Measurements from ENCODE around the gene NCAPD2.

NCAPD2 gene

DNA sequence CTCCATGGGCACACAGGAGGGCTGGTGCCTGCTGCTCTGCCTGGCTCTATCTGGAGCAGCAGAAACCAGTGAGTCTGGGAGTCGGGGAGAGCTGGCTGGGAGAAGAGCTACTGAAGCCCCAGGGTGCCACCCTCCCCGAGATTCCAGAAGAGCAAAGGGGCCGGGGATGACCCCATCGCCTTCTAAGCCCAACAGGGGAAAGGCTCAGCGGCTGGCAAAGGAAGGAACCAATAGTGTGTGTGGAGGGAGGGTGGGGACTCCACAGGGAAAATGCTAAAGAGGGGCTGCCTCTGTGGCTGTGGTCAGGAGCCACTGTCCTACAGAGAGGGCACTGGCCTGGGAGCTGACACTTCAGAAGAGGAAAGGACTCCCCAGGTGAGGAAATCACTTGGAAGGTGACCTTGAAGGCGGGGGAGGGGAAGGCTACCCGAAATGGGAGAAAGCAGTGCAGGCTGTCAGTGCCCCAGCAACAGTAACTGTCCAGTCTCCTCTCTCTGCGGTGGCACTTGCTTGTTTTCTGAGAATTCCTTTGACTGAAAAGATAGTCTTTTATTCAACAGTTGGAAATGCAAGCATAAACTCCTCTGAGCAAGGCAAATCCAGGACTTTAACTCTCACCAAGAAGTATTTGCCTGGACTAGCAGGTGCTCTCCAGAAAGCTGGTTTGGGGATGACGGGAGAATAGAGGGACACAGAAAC lies 41.5 kb upstream of the NCAPD2 start:
- Histone ChIP-seq H3K4me2 (ENCODE audit: low read depth, low read length) (peak overlapping the region; percentile 98), H3K9ac (ENCODE audit: low read length) (peak overlapping the region; percentile 95), H3F3A (ENCODE audit: insufficient read depth, low read length) (peaks cover 12% of the 10 kb centered on the region), H2AFZ (ENCODE audit: low read length) (0 out of 2 replicates have a peak overlapping the region, but pooled peaks have one; percentile 5), H3K27ac (ENCODE audit: low read length) (peak overlapping the region; percentile 85), H3K36me3 (replicated peaks; ENCODE audit: insufficient read depth, low read length) (0 out of 2 replicates have a peak, but pooled peaks cover 7% of the 10 kb centered on the region), H3K27me3 (replicated peaks; ENCODE audit: insufficient read depth, low read length) (no peaks in the 10 kb centered on the region), H3K79me2 (ENCODE audit: low read length) (peaks cover 48% of the 10 kb centered on the region), H3K4me3 (ENCODE audit: low read length) (peak overlapping the region; percentile 80), H4K20me1 (ENCODE audit: insufficient read depth, low read length) (no peaks in the 10 kb centered on the region), H3K9me2 (replicated peaks; ENCODE audit: insufficient read depth, low read length) (no peaks in the 10 kb centered on the region), H3K4me1 (ENCODE audit: low read length) (peaks cover 20% of the 10 kb centered on the region), H3K9me3 (replicated peaks; ENCODE audit: insufficient read depth, low read length) (no peaks in the 10 kb centered on the region)
- TF ChIP-seq EZH2 (optimal IDR thresholded peaks at IDR 0.05; ENCODE audit: low read depth, low read length) (no peak), EZH2phosphoT487 (IDR thresholded peaks at IDR 0.05; ENCODE audit: low read length) (no peak)
- TF ChIP-seq, protein P1, sequence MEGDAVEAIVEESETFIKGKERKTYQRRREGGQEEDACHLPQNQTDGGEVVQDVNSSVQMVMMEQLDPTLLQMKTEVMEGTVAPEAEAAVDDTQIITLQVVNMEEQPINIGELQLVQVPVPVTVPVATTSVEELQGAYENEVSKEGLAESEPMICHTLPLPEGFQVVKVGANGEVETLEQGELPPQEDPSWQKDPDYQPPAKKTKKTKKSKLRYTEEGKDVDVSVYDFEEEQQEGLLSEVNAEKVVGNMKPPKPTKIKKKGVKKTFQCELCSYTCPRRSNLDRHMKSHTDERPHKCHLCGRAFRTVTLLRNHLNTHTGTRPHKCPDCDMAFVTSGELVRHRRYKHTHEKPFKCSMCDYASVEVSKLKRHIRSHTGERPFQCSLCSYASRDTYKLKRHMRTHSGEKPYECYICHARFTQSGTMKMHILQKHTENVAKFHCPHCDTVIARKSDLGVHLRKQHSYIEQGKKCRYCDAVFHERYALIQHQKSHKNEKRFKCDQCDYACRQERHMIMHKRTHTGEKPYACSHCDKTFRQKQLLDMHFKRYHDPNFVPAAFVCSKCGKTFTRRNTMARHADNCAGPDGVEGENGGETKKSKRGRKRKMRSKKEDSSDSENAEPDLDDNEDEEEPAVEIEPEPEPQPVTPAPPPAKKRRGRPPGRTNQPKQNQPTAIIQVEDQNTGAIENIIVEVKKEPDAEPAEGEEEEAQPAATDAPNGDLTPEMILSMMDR (IDR thresholded peaks at IDR 0.05; ENCODE audit: low read length), result no peak
- DNase-seq, result peak; percentile 50

DNA sequence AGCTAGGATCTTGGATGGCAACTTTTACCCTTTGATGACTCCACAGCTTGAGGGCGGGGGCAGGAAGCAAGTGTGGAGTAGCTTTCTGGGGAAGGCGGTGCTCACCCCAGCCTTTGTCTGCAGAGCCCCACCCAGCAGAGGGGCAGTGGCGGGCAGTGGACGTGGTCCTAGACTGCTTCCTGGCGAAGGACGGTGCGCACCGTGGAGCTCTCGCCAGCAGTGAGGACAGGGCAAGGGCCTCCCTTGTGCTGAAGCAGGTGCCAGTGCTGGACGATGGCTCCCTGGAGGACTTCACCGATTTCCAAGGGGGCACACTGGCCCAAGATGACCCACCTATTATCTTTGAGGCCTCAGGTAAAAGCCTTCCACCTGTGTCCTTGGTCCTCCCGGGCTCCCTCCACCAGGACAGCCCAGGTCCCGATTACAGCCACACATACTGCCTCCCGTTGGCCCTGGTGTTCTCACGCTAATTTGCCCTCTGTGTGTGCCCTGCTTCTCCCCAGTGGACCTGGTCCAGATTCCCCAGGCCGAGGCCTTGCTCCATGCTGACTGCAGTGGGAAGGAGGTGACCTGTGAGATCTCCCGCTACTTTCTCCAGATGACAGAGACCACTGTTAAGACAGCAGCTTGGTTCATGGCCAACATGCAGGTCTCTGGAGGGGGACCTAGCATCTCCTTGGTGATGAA lies 40.8 kb upstream of the NCAPD2 start:
- H3K4me1 ChIP-seq (ENCODE audit: low read length), result peaks cover 15% of the 10 kb centered on the region
- H3K36me3 ChIP-seq (replicated peaks; ENCODE audit: insufficient read depth, low read length), result 0 out of 2 replicates have a peak, but pooled peaks cover 10% of the 10 kb centered on the region
- H3K4me3 ChIP-seq (ENCODE audit: low read length), result peak overlapping the region; percentile 80
- 0 out of 2 replicates have a peak overlapping the region, but pooled peaks have one; percentile 3 for H2AFZ ChIP-seq (ENCODE audit: low read length)
- H3K9me3 ChIP-seq (replicated peaks; ENCODE audit: insufficient read depth, low read length), result no peaks in the 10 kb centered on the region
- H3K27me3 ChIP-seq (replicated peaks; ENCODE audit: insufficient read depth, low read length), result no peaks in the 10 kb centered on the region
- no peak for TF ChIP-seq EZH2 (optimal IDR thresholded peaks at IDR 0.05; ENCODE audit: low read depth, low read length)
- TF ChIP-seq, protein P1 (IDR thresholded peaks at IDR 0.05; ENCODE audit: low read length), result no peak
- TF ChIP-seq EZH2phosphoT487 (IDR thresholded peaks at IDR 0.05; ENCODE audit: low read length), result no peak
- H3K27ac ChIP-seq (ENCODE audit: low read length), result peak overlapping the region; percentile 85
- H3K9me2 ChIP-seq (replicated peaks; ENCODE audit: insufficient read depth, low read length), result no peaks in the 10 kb centered on the region
- H3F3A ChIP-seq (ENCODE audit: insufficient read depth, low read length), result peaks cover 12% of the 10 kb centered on the region; the same call in 1 of the 2 replicates
- peak; percentile 30 for DNase-seq
- peak overlapping the region; percentile 98 for H3K4me2 ChIP-seq (ENCODE audit: low read depth, low read length)
- H4K20me1 ChIP-seq (ENCODE audit: insufficient read depth, low read length), result no peaks in the 10 kb centered on the region
- H3K79me2 ChIP-seq (ENCODE audit: low read length), result peaks cover 54% of the 10 kb centered on the region
- H3K9ac ChIP-seq (ENCODE audit: low read length), result peak overlapping the region; percentile 95

DNA sequence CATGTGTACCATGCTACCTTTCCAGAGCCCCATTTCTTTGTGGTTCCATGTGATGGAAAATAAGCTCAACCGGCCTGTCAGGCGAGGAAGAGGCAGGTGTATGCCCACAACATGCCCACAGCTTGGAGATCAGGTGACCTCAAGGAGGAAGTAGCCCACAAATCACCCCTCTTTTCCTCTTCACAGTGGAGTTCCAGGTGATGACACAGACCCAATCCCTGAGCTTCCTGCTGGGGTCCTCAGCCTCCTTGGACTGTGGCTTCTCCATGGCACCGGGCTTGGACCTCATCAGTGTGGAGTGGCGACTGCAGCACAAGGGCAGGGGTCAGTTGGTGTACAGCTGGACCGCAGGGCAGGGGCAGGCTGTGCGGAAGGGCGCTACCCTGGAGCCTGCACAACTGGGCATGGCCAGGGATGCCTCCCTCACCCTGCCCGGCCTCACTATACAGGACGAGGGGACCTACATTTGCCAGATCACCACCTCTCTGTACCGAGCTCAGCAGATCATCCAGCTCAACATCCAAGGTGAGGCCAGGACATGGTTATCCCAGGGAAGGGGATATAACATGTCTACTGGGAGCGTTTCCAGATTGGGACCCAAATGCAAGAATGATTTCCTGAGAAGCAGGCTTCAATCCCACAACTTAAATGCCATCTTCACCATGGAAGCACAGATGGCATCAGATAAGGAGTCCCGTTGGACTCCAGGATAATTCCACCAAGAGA lies 36.5 kb upstream of the NCAPD2 start:
- H3K27me3 ChIP-seq (replicated peaks; ENCODE audit: insufficient read depth, low read length), result no peaks in the 10 kb centered on the region
- H3K79me2 ChIP-seq (ENCODE audit: low read length), result peaks cover 62% of the 10 kb centered on the region
- H3K9ac ChIP-seq (ENCODE audit: low read length), result no peak overlapping the region
- H4K20me1 ChIP-seq (ENCODE audit: insufficient read depth, low read length), result no peaks in the 10 kb centered on the region
- H2AFZ ChIP-seq (ENCODE audit: low read length), result no peak overlapping the region
- H3K4me3 ChIP-seq (ENCODE audit: low read length), result no peak overlapping the region
- H3F3A ChIP-seq (ENCODE audit: insufficient read depth, low read length), result peaks cover 38% of the 10 kb centered on the region
- no peak overlapping the region for H3K27ac ChIP-seq (ENCODE audit: low read length)
- DNase-seq, result no peak
- H3K4me1 ChIP-seq (ENCODE audit: low read length), result peaks cover 36% of the 10 kb centered on the region
- H3K36me3 ChIP-seq (replicated peaks; ENCODE audit: insufficient read depth, low read length), result peaks cover 19% of the 10 kb centered on the region; the same call in 1 of the 2 replicates
- no peaks in the 10 kb centered on the region for H3K9me2 ChIP-seq (replicated peaks; ENCODE audit: insufficient read depth, low read length)
- no peak overlapping the region for H3K4me2 ChIP-seq (ENCODE audit: low read depth, low read length)
- H3K9me3 ChIP-seq (replicated peaks; ENCODE audit: insufficient read depth, low read length), result no peaks in the 10 kb centered on the region
- TF ChIP-seq, protein P1 (IDR thresholded peaks at IDR 0.05; ENCODE audit: low read length), result no peak
- TF ChIP-seq EZH2 (optimal IDR thresholded peaks at IDR 0.05; ENCODE audit: low read depth, low read length) (no peak), EZH2phosphoT487 (IDR thresholded peaks at IDR 0.05; ENCODE audit: low read length) (no peak)

Measured in MM.1S (cell line).